K562 (cell line): ENCODE data around the gene HINT2. TPM values are rescaled to one million over a fixed set of nuclear protein-coding genes. Genes with fewer than 3 reads are reported as not detected.

Experiments
- ATAC-seq: fragments of 200-7000 bp; cut with Tn5 transposase; 3 replicates; pipeline ENCODE4 v1.9.1; 2020; ENCODE audit warnings: moderate library complexity
- BruUV-seq: library from RNA; stranded (reverse); fragments of 400-500 nt; replicated peaks from 2 replicates; lab custom pipeline; 2021; lab: Mats Ljungman, UMichigan
- CTCF ChIA-PET: fragments of 300-600 bp; formaldehyde crosslinking; extraction: SDS; loops from one replicate; lab custom pipeline; 2021; ENCODE audit warnings: low intra/inter-chr PET ratio; lab: Yijun Ruan, JAX
- POLR2A ChIA-PET: fragments of 300-600, 350-650 bp; sonication (Branson Sonifier 250); formaldehyde crosslinking; extraction: SDS; loops from one replicate; lab custom pipeline; 2021; ENCODE audit warnings: antibody characterized with exemption, inconsistent platforms; lab: Yijun Ruan, JAX
- DNase-seq, 4 experiments: peaks; one replicate each; pipeline versions ENCODE4 v3.0.0 to v3.0.0-alpha.2; 2011 to 2018; ENCODE audit warnings: low spot score in 3 of 4, mixed read lengths in 3 of 4; ENCODE audit errors: extremely low read depth in 1 of 4
- FAIRE-seq: peaks from 2 replicates; lab custom pipeline; 2011; peaks lifted over from hg19 to GRCh38; lab: Jason Lieb, UNC
- H2AFZ ChIP-seq: 2 replicates; pipeline ENCODE4 v1.6.0; 2011; ENCODE audit warnings: low read depth, low read length, control low read depth, inconsistent platforms
- H3K27ac ChIP-seq: fragments of 200-600 bp; 3 replicates; pipeline ENCODE4 v1.8.0; 2011; ENCODE audit warnings: low read depth, mild to moderate bottlenecking, control low read depth, inconsistent platforms, low read length, moderate library complexity, mixed read lengths; ENCODE audit errors: extremely low read depth
- H3K27me3 ChIP-seq, 2 experiments: fragments of 300-600 bp in 1 of 2; 2 replicates in 1 of 2; 3 replicates in 1 of 2; pipeline versions ENCODE4 v1.6.0 to v1.8.0; 2011; ENCODE audit warnings: inconsistent platforms in 2 of 2, low read length in 2 of 2, mild to moderate bottlenecking in 1 of 2, mixed read lengths in 1 of 2, moderate library complexity in 1 of 2; ENCODE audit not compliant: control insufficient read depth in 2 of 2, insufficient read depth in 2 of 2
- H3K36me3 ChIP-seq: fragments of 300-600 bp; 3 replicates; pipeline ENCODE4 v1.8.0; 2011; ENCODE audit warnings: mild to moderate bottlenecking, low read length, inconsistent platforms; ENCODE audit not compliant: control insufficient read depth, insufficient read depth
- H3K4me1 ChIP-seq, 2 experiments: fragments of 200-600 bp in 1 of 2; replicated peaks in 1 of 2; 2 replicates in 1 of 2; 3 replicates in 1 of 2; pipeline versions ENCODE4 v1.5.1 to v1.8.0; 2011; ENCODE audit warnings: inconsistent platforms in 2 of 2, low read length in 2 of 2, mild to moderate bottlenecking in 1 of 2, mixed read lengths in 1 of 2, moderate library complexity in 1 of 2; ENCODE audit not compliant: control insufficient read depth in 2 of 2, insufficient read depth in 2 of 2
- H3K4me2 ChIP-seq: 2 replicates; pipeline ENCODE4 v1.6.1; 2011; ENCODE audit warnings: low read length, control low read depth, inconsistent platforms, mixed read lengths; ENCODE audit not compliant: insufficient read depth
- H3K4me3 ChIP-seq: fragments of 200-600 bp; sonication (generic), shearing (Covaris generic); 2 replicates; pipeline ENCODE4 v1.5.1; 2016; ENCODE audit warnings: control low read depth, inconsistent platforms
- H3K79me2 ChIP-seq: fragments of 200-600 bp; 3 replicates; pipeline ENCODE4 v1.8.0; 2011; ENCODE audit warnings: low read length, inconsistent platforms; ENCODE audit not compliant: control insufficient read depth, insufficient read depth
- H3K9ac ChIP-seq, 2 experiments: 2 replicates each; pipeline versions ENCODE4 v1.6.0 to v1.6.1; 2011; ENCODE audit warnings: low read depth in 2 of 2, low read length in 2 of 2, control low read depth in 1 of 2, inconsistent platforms in 1 of 2, mild to moderate bottlenecking in 1 of 2, mixed read lengths in 1 of 2; ENCODE audit not compliant: insufficient read depth in 1 of 2
- H3K9me1 ChIP-seq: one replicate; pipeline ENCODE4 v1.6.0; 2011; ENCODE audit warnings: inconsistent platforms, mild to moderate bottlenecking, low read length, moderate library complexity; ENCODE audit not compliant: control insufficient read depth, insufficient read depth
- H3K9me3 ChIP-seq: replicated peaks from 2 replicates; pipeline ENCODE4 v1.5.1; 2011; ENCODE audit warnings: low read depth, low read length, inconsistent platforms; ENCODE audit not compliant: control insufficient read depth, insufficient read depth
- H4K20me1 ChIP-seq: replicated peaks from 2 replicates; pipeline ENCODE4 v1.6.1; 2011; ENCODE audit warnings: low read length, inconsistent platforms, mixed read lengths; ENCODE audit not compliant: control insufficient read depth, insufficient read depth
- EHMT2 ChIP-seq: fragments of 450-650 bp; IDR thresholded peaks from 2 replicates; pipeline ENCODE4 v1.6.1; 2018; ENCODE audit warnings: antibody characterized with exemption
- HNRNPLL ChIP-seq: fragments of 200-400 bp; formaldehyde crosslinking; IDR thresholded peaks from 2 replicates; pipeline ENCODE4 v1.6.1; 2017; ENCODE audit warnings: low read length, low read depth, mild to moderate bottlenecking; ENCODE audit not compliant: poor library complexity, severe bottlenecking
- U2AF2 ChIP-seq: fragments of 200-400 bp; formaldehyde crosslinking; optimal IDR thresholded peaks from 2 replicates; pipeline ENCODE3; 2017; ENCODE audit warnings: low read depth, mild to moderate bottlenecking, low read length
- ZNF140 ChIP-seq: fragments of 250-450 bp; sonication (Bioruptor Pico); IDR thresholded peaks from 2 replicates; pipeline ENCODE4 v1.8.0; 2021; ENCODE audit warnings: moderate library complexity, mild to moderate bottlenecking, inconsistent platforms
- WGBS: fragments of 100-300 bp; shearing (Covaris generic); methylation state at CpG from one replicate; pipeline ENCODE4 v1.1.6; 2016; ENCODE audit warnings: low coverage, mixed read lengths; ENCODE audit not compliant: insufficient coverage; ENCODE audit errors: missing lambda C conversion rate; 5-methylcytosine and 5-hydroxymethylcytosine counted together
- in situ Hi-C: fragments of 300-500 bp; cut with MboI; formaldehyde crosslinking; loops from 4 replicates; pipeline ENCODE4 v1.15.0; 2018; ENCODE audit warnings: inconsistent platforms, mixed read lengths
- intact Hi-C: fragments of 100-400 bp; cut with micrococcal nuclease; formaldehyde crosslinking; loops from 2 replicates; pipeline ENCODE4 v1.14.2; 2022
- polyA plus RNA-seq, 8 experiments: library from polyadenylated mRNA; depleted of rRNA in 4 of 8; stranded (reverse) in 5 of 8; unstranded in 3 of 8; fragments of >200 nt; fragmentation: Nextera tagmentation in 2 of 8; fragmentation: Illumina TruSeq in 1 of 8; extraction: Ambion mirVana in 2 of 8; extraction: Trizol in 1 of 8; gene quantifications; 2 replicates each; pipeline versions ENCODE4 v1.2.1 to v1.2.3, GENCODE V29; 2011 to 2014; ENCODE audit warnings: inconsistent platforms in 1 of 8, missing spikeins in 1 of 8
- total RNA-seq, 7 experiments: library from RNA; depleted of rRNA in 6 of 7; stranded (reverse); fragments of >200 nt in 6 of 7; fragmentation: Illumina TruSeq in 2 of 7; extraction: Trizol in 2 of 7; gene quantifications; 2 replicates each; pipeline versions ENCODE4 v1.2.1 to v1.2.3, GENCODE V29; 2011 to 2021; ENCODE audit warnings: low replicate concordance in 1 of 7
- TF ChIP-seq, protein P1 (sequence below): sonication (generic); formaldehyde crosslinking; IDR thresholded peaks from 2 replicates; pipeline ENCODE4 v1.8.0; 2022; ENCODE audit warnings: mild to moderate bottlenecking, missing genetic modification reagents

HINT2 gene
- total and polyA plus RNA-seq, 9 of the 15 experiments (the other 6 are each of a cell fraction or from before 2014, with no cell fraction given), result 5.6 to 44.1 (median 27.9) TPM

DNA sequence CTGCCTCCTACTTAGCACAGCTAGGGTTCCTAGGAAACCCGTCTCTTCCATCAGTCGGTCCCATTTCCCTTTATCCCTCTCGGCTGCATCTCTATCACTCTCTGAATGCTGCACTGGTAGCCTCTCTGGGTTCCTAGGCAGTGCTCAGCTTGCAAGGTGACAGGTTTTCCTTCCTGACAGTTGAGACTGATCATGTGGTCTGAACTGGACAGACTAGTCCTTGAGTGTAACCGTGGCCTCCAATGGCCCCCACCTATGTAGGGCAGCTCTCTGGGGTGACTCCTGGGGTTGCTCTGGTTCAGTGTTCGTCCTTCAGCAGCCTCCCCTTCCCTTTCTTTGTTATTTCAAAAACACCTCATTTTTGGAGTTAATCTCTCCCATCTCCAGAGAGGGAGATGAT is 18.0 kb upstream of the HINT2 start (continued):
- TF ChIP-seq, protein P1, sequence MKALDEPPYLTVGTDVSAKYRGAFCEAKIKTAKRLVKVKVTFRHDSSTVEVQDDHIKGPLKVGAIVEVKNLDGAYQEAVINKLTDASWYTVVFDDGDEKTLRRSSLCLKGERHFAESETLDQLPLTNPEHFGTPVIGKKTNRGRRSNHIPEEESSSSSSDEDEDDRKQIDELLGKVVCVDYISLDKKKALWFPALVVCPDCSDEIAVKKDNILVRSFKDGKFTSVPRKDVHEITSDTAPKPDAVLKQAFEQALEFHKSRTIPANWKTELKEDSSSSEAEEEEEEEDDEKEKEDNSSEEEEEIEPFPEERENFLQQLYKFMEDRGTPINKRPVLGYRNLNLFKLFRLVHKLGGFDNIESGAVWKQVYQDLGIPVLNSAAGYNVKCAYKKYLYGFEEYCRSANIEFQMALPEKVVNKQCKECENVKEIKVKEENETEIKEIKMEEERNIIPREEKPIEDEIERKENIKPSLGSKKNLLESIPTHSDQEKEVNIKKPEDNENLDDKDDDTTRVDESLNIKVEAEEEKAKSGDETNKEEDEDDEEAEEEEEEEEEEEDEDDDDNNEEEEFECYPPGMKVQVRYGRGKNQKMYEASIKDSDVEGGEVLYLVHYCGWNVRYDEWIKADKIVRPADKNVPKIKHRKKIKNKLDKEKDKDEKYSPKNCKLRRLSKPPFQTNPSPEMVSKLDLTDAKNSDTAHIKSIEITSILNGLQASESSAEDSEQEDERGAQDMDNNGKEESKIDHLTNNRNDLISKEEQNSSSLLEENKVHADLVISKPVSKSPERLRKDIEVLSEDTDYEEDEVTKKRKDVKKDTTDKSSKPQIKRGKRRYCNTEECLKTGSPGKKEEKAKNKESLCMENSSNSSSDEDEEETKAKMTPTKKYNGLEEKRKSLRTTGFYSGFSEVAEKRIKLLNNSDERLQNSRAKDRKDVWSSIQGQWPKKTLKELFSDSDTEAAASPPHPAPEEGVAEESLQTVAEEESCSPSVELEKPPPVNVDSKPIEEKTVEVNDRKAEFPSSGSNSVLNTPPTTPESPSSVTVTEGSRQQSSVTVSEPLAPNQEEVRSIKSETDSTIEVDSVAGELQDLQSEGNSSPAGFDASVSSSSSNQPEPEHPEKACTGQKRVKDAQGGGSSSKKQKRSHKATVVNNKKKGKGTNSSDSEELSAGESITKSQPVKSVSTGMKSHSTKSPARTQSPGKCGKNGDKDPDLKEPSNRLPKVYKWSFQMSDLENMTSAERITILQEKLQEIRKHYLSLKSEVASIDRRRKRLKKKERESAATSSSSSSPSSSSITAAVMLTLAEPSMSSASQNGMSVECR (CRISPR knock-in tag), result no peak
- no peak for TF ChIP-seq U2AF2
- no peak for TF ChIP-seq EHMT2

DNA sequence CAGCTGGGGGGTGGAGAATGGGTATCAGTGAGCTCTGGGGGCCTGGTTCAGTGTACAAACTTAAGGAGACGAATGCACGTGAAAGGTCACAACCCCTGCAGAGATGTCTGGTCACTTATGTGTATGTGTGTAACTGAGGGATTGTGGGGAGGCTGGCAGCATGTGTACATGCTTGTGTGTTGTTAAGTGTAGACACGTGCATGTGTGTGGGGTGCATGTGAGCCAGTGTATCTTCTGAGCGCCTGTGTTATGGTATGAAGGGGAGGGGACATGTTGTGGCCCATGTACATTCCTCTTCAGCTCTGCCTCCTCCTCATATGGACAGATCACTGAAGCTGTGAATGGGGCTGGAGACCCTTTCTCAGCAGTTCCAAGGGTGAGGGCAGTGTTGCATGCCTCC is 16.2 kb upstream of the HINT2 start:
- H3K79me2 ChIP-seq, result no peaks in the 10 kb centered on the region
- 33% methylated on average over 3 of the region's 4 CpGs for WGBS
- H3K9me1 ChIP-seq, result no peaks in the 10 kb centered on the region
- H3K27me3 ChIP-seq, result no peaks in the 10 kb centered on the region
- no TSS peak for BruUV-seq
- H3K9me3 ChIP-seq, result no peaks in the 10 kb centered on the region
- ChIA-PET CTCF (no interaction called here), POLR2A (interaction anchor here (0.5 to 1.0 kb wide), 3 partner anchors 10 to 95 kb away, joined by 3 read pairs; no protein-coding TSS in a partner anchor)
- H3K4me3 ChIP-seq, result no peak overlapping the region
- ATAC-seq (no peak), DNase-seq (no peak), FAIRE-seq (no peak)
- intact Hi-C loops, result no loop called here
- H3K4me1 ChIP-seq, result peaks cover 7 to 18% of the 10 kb centered on the region in 2 experiments; a peak in 4 of 5 replicates
- no peaks in the 10 kb centered on the region for H4K20me1 ChIP-seq
- no peaks in the 10 kb centered on the region for H3K36me3 ChIP-seq
- H3K9ac ChIP-seq, result no peak overlapping the region
- TF ChIP-seq ZNF140 (CRISPR knock-in tag) (no peak), HNRNPLL (no peak)
- H3K4me2 ChIP-seq, result no peak overlapping the region
- H2AFZ ChIP-seq, result no peak overlapping the region
- in situ Hi-C loops, result no loop called here
- no peak overlapping the region for H3K27ac ChIP-seq
